Type B pancreatic cell (in vitro differentiated cells): Measurements from ENCODE around the gene GLRX3. TPM values are rescaled to one million over a fixed set of nuclear protein-coding genes. Genes with fewer than 3 reads are reported as not detected.

Experiments used
- DNase-seq: peaks from one replicate; pipeline ENCODE4 v3.0.0; 2021; ENCODE audit warnings: mixed read lengths; ENCODE audit not compliant: unreplicated experiment; ENCODE audit errors: extremely low spot score
- H3K27ac Mint-ChIP-seq: 2 replicates; pipeline ENCODE4 v1.8.0; 2021; ENCODE audit warnings: mild to moderate bottlenecking, mixed read lengths
- H3K27me3 Mint-ChIP-seq: 2 replicates; pipeline ENCODE4 v1.8.0; 2021; ENCODE audit warnings: mixed read lengths
- H3K36me3 Mint-ChIP-seq: 2 replicates; pipeline ENCODE4 v1.8.0; 2021; ENCODE audit warnings: mixed read lengths
- H3K4me1 Mint-ChIP-seq: one replicate; pipeline ENCODE4 v1.8.0; 2021; ENCODE audit warnings: mixed read lengths; ENCODE audit not compliant: unreplicated experiment
- H3K4me3 Mint-ChIP-seq: 2 replicates; pipeline ENCODE4 v1.8.0; 2021; ENCODE audit warnings: mild to moderate bottlenecking, mixed read lengths
- H3K9me3 Mint-ChIP-seq: 2 replicates; pipeline ENCODE4 v1.8.0; 2021; ENCODE audit warnings: mixed read lengths
- total RNA-seq: library from RNA; stranded (reverse); gene quantifications from 2 replicates; pipeline ENCODE4 v1.2.1, GENCODE V29; 2021; ENCODE audit warnings: low replicate concordance
- TF ChIP-seq, protein P1 (sequence below): fragments of 200-600 bp; sonication (generic); conservative IDR thresholded peaks from 2 replicates; pipeline ENCODE4 v1.5.0; 2021; ENCODE audit warnings: antibody characterized with exemption, mild to moderate bottlenecking

The GLRX3 gene
- total RNA-seq, 1 donor from 2014 or later = 77.4 TPM

DNA sequence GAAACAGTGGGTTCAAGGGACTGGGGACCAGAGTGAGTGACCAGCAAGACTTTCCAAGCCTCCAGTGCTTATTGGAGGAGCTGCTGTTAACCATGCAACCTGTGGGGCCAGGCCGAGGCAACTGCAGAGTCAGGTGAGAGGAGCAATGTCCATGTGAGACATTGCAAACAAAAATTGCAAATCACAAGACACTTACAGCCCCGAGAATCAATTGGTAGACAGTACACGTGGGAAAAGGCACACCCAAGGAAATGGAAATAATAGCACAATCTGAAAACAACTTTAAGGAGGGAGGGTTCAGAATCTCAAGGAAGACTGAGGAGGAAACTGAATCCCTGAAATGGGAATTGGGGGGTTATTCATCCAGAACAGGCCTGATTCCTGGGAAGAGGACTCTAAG lies 72.6 kb downstream of the GLRX3 start:
- DNase-seq = no peak
- Mint-ChIP-seq H3K4me1 (peaks cover 5% of the 10 kb centered on the region), H3K27me3 (no peaks in the 10 kb centered on the region), H3K36me3 (no peaks in the 10 kb centered on the region), H3K4me3 (no peak overlapping the region), H3K9me3 (no peaks in the 10 kb centered on the region), H3K27ac (no peak overlapping the region)
- TF ChIP-seq, protein P1, sequence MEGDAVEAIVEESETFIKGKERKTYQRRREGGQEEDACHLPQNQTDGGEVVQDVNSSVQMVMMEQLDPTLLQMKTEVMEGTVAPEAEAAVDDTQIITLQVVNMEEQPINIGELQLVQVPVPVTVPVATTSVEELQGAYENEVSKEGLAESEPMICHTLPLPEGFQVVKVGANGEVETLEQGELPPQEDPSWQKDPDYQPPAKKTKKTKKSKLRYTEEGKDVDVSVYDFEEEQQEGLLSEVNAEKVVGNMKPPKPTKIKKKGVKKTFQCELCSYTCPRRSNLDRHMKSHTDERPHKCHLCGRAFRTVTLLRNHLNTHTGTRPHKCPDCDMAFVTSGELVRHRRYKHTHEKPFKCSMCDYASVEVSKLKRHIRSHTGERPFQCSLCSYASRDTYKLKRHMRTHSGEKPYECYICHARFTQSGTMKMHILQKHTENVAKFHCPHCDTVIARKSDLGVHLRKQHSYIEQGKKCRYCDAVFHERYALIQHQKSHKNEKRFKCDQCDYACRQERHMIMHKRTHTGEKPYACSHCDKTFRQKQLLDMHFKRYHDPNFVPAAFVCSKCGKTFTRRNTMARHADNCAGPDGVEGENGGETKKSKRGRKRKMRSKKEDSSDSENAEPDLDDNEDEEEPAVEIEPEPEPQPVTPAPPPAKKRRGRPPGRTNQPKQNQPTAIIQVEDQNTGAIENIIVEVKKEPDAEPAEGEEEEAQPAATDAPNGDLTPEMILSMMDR = no peak

DNA sequence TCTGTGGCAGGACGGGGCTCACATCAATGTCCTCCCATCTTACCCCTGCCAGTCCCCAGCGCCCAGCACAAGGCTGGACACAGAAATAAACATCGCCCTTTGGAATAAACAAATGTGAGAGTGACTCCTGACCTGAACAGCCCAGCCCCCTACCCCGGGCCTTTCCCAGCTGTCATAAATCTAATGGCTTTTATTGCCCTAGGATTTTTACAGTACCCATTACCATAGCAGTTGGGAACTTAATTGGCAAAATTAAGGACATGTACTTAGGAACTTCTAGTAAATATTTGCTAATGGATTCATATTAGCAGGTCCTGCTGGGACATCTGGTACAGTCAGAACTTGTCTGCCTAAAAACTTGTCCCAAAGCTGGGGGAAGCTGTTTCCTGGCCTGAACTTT lies 76.6 kb downstream of the GLRX3 start:
- no peaks in the 10 kb centered on the region for H3K36me3 Mint-ChIP-seq
- no peak overlapping the region for H3K4me3 Mint-ChIP-seq
- no peaks in the 10 kb centered on the region for H3K9me3 Mint-ChIP-seq
- no peak for DNase-seq
- H3K4me1 Mint-ChIP-seq = peaks cover 5% of the 10 kb centered on the region
- TF ChIP-seq, protein P1 = no peak
- no peak overlapping the region for H3K27ac Mint-ChIP-seq
- H3K27me3 Mint-ChIP-seq = no peaks in the 10 kb centered on the region

DNA sequence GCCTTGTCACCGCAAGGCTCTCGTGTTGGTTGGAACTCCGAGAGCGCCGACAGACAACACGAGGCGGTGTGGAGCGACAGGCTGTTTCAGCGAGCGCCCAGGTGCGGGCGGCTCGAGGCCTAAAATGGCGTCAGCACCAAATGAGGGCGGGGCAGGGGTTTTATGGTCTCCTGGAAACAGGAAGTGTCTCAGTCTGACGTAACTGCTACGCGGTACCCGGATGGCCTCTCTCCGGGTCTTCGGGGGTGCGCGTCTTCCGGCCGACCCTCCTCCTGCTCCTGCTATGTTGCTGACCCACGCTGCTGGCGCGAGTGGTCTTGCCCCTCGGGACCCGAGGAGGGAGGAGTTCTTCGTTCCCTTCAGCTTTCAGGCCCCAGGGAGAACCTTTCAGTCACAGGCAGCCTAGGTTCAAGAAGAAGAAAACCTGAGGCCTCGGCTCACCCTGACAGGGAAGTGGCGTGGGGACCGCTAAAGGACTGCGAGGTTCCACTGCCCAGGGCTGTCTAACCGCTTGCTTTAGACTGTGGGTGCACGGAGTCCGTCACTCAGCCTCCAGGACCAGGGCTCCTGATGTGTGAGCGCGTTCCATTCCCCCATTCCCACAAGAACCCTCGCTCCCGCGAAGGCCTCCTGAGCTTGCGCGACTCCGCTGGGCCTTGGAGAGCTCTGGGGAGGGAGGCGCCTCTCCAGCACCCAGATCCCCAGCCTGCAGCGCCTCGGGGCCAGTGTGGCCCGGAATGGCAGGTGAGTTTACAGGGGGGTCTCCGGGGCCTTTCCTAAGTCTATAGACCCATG lies 77.3 kb downstream of the GLRX3 start:
- Mint-ChIP-seq H3K4me1 (peaks cover 5% of the 10 kb centered on the region), H3K4me3 (no peak overlapping the region), H3K9me3 (no peaks in the 10 kb centered on the region), H3K27ac (no peak overlapping the region), H3K27me3 (no peaks in the 10 kb centered on the region), H3K36me3 (no peaks in the 10 kb centered on the region)
- DNase-seq = no peak
- TF ChIP-seq, protein P1 = no peak

DNA sequence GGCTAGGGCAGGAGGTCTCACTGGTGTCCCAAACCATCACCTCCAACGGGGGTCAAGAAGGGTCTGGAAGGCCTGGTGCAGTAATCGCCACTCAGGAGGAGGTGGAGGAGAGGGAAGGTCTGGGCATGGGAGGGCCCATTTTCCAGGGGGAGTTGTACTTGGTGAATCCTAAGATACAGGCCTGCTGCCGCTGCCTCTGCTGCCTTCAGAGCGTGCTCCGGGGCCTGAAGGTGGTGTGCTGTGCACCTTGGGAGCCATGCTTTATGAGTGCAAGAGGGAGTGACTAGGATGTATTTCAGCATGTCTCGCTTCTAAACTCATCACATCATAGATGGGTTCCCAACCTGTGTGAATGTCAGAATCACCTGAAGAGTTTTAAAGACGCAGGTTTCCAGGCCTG lies 78.2 kb downstream of the GLRX3 start:
- no peaks in the 10 kb centered on the region for H3K27me3 Mint-ChIP-seq
- no peaks in the 10 kb centered on the region for H3K9me3 Mint-ChIP-seq
- TF ChIP-seq, protein P1 = no peak
- DNase-seq = no peak
- no peaks in the 10 kb centered on the region for H3K36me3 Mint-ChIP-seq
- H3K27ac Mint-ChIP-seq = no peak overlapping the region
- no peak overlapping the region for H3K4me3 Mint-ChIP-seq
- peaks cover 5% of the 10 kb centered on the region for H3K4me1 Mint-ChIP-seq

DNA sequence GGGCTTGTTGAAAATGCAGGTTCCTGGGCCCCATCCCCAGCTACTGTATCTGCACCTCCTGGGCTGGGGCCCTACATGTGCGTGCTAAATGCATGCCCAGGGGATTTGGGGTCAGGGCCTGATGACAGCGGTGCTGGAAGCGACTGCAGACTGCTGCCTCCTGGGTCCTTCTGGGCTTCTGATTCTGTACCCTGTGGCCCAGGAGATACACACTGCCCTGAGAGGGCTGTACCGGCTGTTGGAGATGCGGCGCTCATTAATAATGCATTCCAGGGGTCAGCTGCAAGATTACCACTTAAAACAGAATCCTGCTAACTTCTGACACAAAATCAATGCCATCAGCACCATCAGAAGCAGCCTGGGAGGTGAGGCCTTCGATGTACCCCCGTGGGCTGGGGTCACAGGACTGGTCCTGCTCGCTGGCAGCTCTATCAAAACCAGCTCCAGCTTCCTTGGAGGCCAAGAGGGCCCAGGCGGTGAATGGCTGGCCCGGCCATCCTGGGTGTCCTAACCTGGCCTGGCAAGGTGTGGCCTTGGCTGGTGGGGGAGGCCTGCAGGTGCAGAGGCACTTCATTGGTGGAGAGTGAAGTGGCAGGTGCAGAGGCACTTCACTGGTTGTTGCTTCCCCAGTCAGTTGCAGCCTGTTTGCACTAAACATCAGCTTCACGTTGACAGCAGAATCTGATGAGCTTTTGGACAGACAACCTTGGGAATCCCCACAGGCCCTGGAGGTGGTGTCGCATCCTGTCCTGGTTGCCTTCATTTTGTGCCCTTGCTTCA lies 79.2 kb downstream of the GLRX3 start:
- no peak for DNase-seq
- H3K9me3 Mint-ChIP-seq = no peaks in the 10 kb centered on the region
- H3K4me1 Mint-ChIP-seq = peaks cover 5% of the 10 kb centered on the region
- H3K4me3 Mint-ChIP-seq = no peak overlapping the region
- no peak overlapping the region for H3K27ac Mint-ChIP-seq
- TF ChIP-seq, protein P1 = no peak
- H3K27me3 Mint-ChIP-seq = no peaks in the 10 kb centered on the region
- no peaks in the 10 kb centered on the region for H3K36me3 Mint-ChIP-seq
